OCI-LY1 (cell line): ENCODE results near the gene ANKRD6.

ENCODE experiments used
- EZH2 ChIP-seq: fragments of 200-600 bp; sonication (generic), shearing (Covaris generic); IDR thresholded peaks from 2 replicates; pipeline ENCODE4 v1.8.0; 2017; ENCODE audit warnings: borderline replicate concordance, mixed run types, mild to moderate bottlenecking, antibody characterized with exemption, low read length, moderate library complexity, mixed read lengths
- TF ChIP-seq, protein P1 (sequence below): fragments of 200-600 bp; sonication (generic), shearing (Covaris generic); IDR thresholded peaks from 2 replicates; pipeline ENCODE4 v1.5.1; 2017; ENCODE audit warnings: mild to moderate bottlenecking, antibody characterized with exemption, low read length, moderate library complexity, mixed read lengths

- TF ChIP-seq, protein P1, sequence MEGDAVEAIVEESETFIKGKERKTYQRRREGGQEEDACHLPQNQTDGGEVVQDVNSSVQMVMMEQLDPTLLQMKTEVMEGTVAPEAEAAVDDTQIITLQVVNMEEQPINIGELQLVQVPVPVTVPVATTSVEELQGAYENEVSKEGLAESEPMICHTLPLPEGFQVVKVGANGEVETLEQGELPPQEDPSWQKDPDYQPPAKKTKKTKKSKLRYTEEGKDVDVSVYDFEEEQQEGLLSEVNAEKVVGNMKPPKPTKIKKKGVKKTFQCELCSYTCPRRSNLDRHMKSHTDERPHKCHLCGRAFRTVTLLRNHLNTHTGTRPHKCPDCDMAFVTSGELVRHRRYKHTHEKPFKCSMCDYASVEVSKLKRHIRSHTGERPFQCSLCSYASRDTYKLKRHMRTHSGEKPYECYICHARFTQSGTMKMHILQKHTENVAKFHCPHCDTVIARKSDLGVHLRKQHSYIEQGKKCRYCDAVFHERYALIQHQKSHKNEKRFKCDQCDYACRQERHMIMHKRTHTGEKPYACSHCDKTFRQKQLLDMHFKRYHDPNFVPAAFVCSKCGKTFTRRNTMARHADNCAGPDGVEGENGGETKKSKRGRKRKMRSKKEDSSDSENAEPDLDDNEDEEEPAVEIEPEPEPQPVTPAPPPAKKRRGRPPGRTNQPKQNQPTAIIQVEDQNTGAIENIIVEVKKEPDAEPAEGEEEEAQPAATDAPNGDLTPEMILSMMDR = no peak
- no peak for TF ChIP-seq EZH2
Observed at GRCh38 chr6:89642956-89643355, 210.0 kb downstream of the ANKRD6 start.
